ENCODE results near the gene DLG2. TPM values are rescaled to one million over a fixed set of nuclear protein-coding genes. Genes with fewer than 3 reads are reported as not detected.

Gene DLG2
- total and polyA plus RNA-seq, 9 donors, result 2.5 to 20.7 (median 12.0) TPM

- no peak for TF ChIP-seq CTCF (IDR thresholded peaks at IDR 0.05)
- no peak for TF ChIP-seq POLR2A (IDR thresholded peaks at IDR 0.05)
- no peak for TF ChIP-seq EP300 (IDR thresholded peaks at IDR 0.05)
- intact Hi-C loops (cut with DNase I), result no loop called here
- DNase-seq, result no peak
These were observed 798.0 kb downstream of the DLG2 start for GRCh38 chr11:84829162-84829561.

GRCh38 chr11:84828616-84829015 is 798.5 kb downstream of the DLG2 start:
- Histone ChIP-seq H3K27me3 (no peaks in the 10 kb centered on the region), H3K9me3 (no peaks in the 10 kb centered on the region), H3K27ac (no peak overlapping the region), H3K36me3 (no peaks in the 10 kb centered on the region), H3K4me3 (no peak overlapping the region), H3K4me1 (ENCODE audit: insufficient read depth) (no peaks in the 10 kb centered on the region)
- TF ChIP-seq POLR2A (IDR thresholded peaks at IDR 0.05) (no peak), CTCF (IDR thresholded peaks at IDR 0.05) (no peak), EP300 (IDR thresholded peaks at IDR 0.05) (no peak)
- DNase-seq, result no peak
- WGBS, 3 donors, result 95 to 96% (median 96%) methylated on average over 2 of the region's 2 CpGs
- intact Hi-C loops (cut with DNase I), result no loop called here

More at GRCh38 chr11:84829162-84829561, 798.0 kb downstream of the DLG2 start:
- H3K9me3 ChIP-seq, result no peaks in the 10 kb centered on the region
- H3K36me3 ChIP-seq, result no peaks in the 10 kb centered on the region
- H3K4me1 ChIP-seq (ENCODE audit: insufficient read depth), result no peaks in the 10 kb centered on the region
- H3K27me3 ChIP-seq, result no peaks in the 10 kb centered on the region
- no peak overlapping the region for H3K27ac ChIP-seq
- no peak overlapping the region for H3K4me3 ChIP-seq
- WGBS, 3 donors, result 70 to 99% (median 73%) methylated on average over 2 of the region's 2 CpGs

- TF ChIP-seq EP300 (IDR thresholded peaks at IDR 0.05), result no peak
- TF ChIP-seq CTCF (IDR thresholded peaks at IDR 0.05), result no peak
- no peak for TF ChIP-seq POLR2A (IDR thresholded peaks at IDR 0.05)
These were observed 802.0 kb downstream of the DLG2 start for GRCh38 chr11:84825106-84825660.

GRCh38 chr11:84824624-84825023 is 802.5 kb downstream of the DLG2 start:
- Histone ChIP-seq H3K36me3 (no peaks in the 10 kb centered on the region), H3K4me1 (ENCODE audit: insufficient read depth) (no peaks in the 10 kb centered on the region), H3K9me3 (no peaks in the 10 kb centered on the region), H3K4me3 (no peak overlapping the region), H3K27me3 (no peaks in the 10 kb centered on the region), H3K27ac (no peak overlapping the region)
- TF ChIP-seq CTCF (IDR thresholded peaks at IDR 0.05) (no peak), POLR2A (IDR thresholded peaks at IDR 0.05) (no peak), EP300 (IDR thresholded peaks at IDR 0.05) (no peak)
- intact Hi-C loops (cut with DNase I), result no loop called here
- no peak for DNase-seq
- 86 to 88% (median 87%) methylated on average over 3 of the region's 3 CpGs for WGBS, 3 donors

More at GRCh38 chr11:84825106-84825660, 802.0 kb downstream of the DLG2 start:
- 29 to 50% (median 48%) methylated on average over 3 of the region's 3 CpGs for WGBS, 3 donors
- H3K27me3 ChIP-seq, result no peaks in the 10 kb centered on the region
- H3K4me1 ChIP-seq (ENCODE audit: insufficient read depth), result no peaks in the 10 kb centered on the region
- no peaks in the 10 kb centered on the region for H3K36me3 ChIP-seq
- no peak overlapping the region for H3K4me3 ChIP-seq
- no peak overlapping the region for H3K27ac ChIP-seq
- no peaks in the 10 kb centered on the region for H3K9me3 ChIP-seq
- intact Hi-C loops (cut with DNase I), result no loop called here
- DNase-seq, result no peak

Measured in ovary (tissue), 9 donors.